ENCODE results near the gene RASSF7. TPM values are rescaled to one million over a fixed set of nuclear protein-coding genes. Genes with fewer than 3 reads are reported as not detected.

The RASSF7 gene
- total and polyA plus RNA-seq, 11 donors, result 1.1 to 15.5 (median 5.7) TPM

- peak overlapping the region in 5 of 12 donors; percentile 6 to 50 (median 24) for H3K4me3 ChIP-seq
- no peaks in the 10 kb centered on the region for H3K9me3 ChIP-seq
- peaks cover 27 to 82% (median 58%) of the 10 kb centered on the region in 9 donors for H3K27me3 ChIP-seq
- no peaks in the 10 kb centered on the region for H3K36me3 ChIP-seq
- TF ChIP-seq POLR2A (IDR thresholded peaks at IDR 0.05) (no peak), CTCF (IDR thresholded peaks at IDR 0.05) (no peak)
- intact Hi-C loops (cut with DNase I), result loop anchor here in 8 of 10 donors (1.0 to 5.0 kb wide), 7 partner anchors 71 to 171 kb away; partner anchors contain the start of gene SCT (in 1 of the 8)
- H3K4me1 ChIP-seq, result peaks cover 0 to 32% (median 16%) of the 10 kb centered on the region in 12 donors
- no peak overlapping the region for H3K27ac ChIP-seq
- ATAC-seq (no peak), DNase-seq (peak in 1 of 5 donors; percentile 22)
- WGBS, 4 donors, result 4 to 18% (median 8%) methylated on average over 20 to 104 of the region's 104 CpGs
Measured at GRCh38 chr11:555780-556661, 4.7 kb upstream of the RASSF7 start.

- Histone ChIP-seq H3K27me3 (peaks cover 27 to 78% (median 58%) of the 10 kb centered on the region in 9 donors), H3K36me3 (no peaks in the 10 kb centered on the region), H3K4me1 (peaks cover 0 to 39% (median 22%) of the 10 kb centered on the region in 12 donors), H3K27ac (no peak overlapping the region), H3K9me3 (no peaks in the 10 kb centered on the region), H3K4me3 (no peak overlapping the region)
- ATAC-seq (no peak), DNase-seq (peak in 1 of 5 donors; percentile 19)
- TF ChIP-seq POLR2A (IDR thresholded peaks at IDR 0.05) (no peak), CTCF (IDR thresholded peaks at IDR 0.05) (no peak)
- intact Hi-C loops (cut with DNase I), result loop anchor here in 6 of 10 donors (5.0 kb wide), 3 partner anchors 71 to 171 kb away; partner anchors contain the start of gene SCT (in 1 of the 6)
- 66 to 84% (median 73%) methylated on average over 5 to 22 of the region's 22 CpGs for WGBS, 4 donors
Measured at GRCh38 chr11:556662-557256, 4.0 kb upstream of the RASSF7 start.

DNA sequence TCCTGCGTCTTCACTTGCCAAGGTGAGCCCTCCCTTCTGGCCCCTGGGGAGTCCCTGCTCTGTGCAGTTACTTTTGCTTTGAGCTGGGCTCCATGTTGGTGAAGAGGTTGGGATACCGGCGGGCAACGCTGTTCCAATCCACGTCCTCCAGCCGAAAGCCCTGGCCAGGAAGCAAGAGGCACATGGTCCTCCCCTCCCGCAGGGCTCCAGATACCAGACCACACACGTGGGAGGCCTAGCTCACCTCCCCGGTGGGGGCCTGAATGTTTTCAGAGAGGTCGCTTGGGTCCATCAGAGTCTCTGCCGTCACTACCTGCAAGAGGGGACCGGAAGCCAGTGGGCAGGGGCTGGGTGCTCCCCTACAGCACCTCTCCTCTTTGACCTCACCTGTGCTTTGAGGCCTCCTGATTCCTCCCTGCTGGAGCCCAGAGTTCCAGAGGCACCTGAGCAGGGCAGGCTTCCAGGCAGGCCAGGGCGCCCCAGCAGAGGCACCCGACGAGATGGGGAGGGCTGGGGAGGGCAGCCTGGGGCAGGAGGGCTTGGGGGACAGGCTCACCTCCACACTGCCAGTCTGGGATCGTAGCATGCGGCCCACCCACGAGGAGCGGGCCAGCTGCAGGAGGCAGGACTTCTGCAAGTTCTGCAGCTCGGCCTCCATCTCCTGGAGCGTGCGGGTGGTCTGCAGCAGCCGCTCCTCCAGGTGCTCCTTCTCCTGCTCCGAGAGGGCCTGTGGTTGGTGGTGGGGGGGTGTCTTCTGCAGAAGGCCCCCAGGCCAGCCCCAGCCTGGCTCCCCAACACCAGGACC, 3.2 kb upstream of the RASSF7 start:
- no peak for ATAC-seq
- intact Hi-C loops (cut with DNase I), result loop anchor here in 7 of 10 donors (2.0 to 5.0 kb wide), 4 partner anchors 70 to 170 kb away; partner anchors contain the start of gene SCT (in 1 of the 7)
- peak in 1 of 5 donors; percentile 26 for DNase-seq

More for the DNA sequence above, 3.2 kb upstream of the RASSF7 start:
- Histone ChIP-seq H3K4me3 (no peak overlapping the region), H3K36me3 (no peaks in the 10 kb centered on the region), H3K27me3 (peaks cover 27 to 70% (median 58%) of the 10 kb centered on the region in 9 donors), H3K27ac (no peak overlapping the region), H3K9me3 (no peaks in the 10 kb centered on the region), H3K4me1 (peaks cover 0 to 39% (median 22%) of the 10 kb centered on the region in 12 donors)
- TF ChIP-seq POLR2A (IDR thresholded peaks at IDR 0.05), result no peak
- TF ChIP-seq CTCF (IDR thresholded peaks at IDR 0.05), result no peak
- 78 to 91% (median 85%) methylated on average over 13 to 24 of the region's 24 CpGs for WGBS, 4 donors
